Sciatic nerve (tissue), 2 donors: ENCODE measurements around the gene CXCR4. TPM values are rescaled to one million over a fixed set of nuclear protein-coding genes. Genes with fewer than 3 reads are reported as not detected.
"Not testable (repeated sequence)": the region's sequence is repeated elsewhere in the genome, so short reads cannot be mapped to it uniquely, and the experiment has no call there.

ENCODE experiments used
- ATAC-seq: fragments of 200-7000 bp; cut with Tn5 transposase; one replicate; pipeline ENCODE4 v1.9.1; 2020; ENCODE audit warnings: mild to moderate bottlenecking, moderate library complexity
- DNase-seq: peaks from one replicate; pipeline ENCODE4 v3.0.0-alpha.2; 2020; ENCODE audit warnings: low spot score
- intact Hi-C: fragments of 100-400 bp; cut with DNase I; formaldehyde crosslinking; loops from one replicate; pipeline ENCODE4 v1.14.2; 2022
- total RNA-seq: library from RNA; stranded (reverse); fragmentation: NEBNext Ultra II Directional; extraction: Animal tissue kit (Norgen Biotek cat#: 25700); gene quantifications from one replicate; pipeline ENCODE4 v1.2.1, GENCODE V29; 2021
- donor health status: DM: no; HTN: no; CAD: no.
- donor health status: DM: no; HTN: no; CAD: no.

The CXCR4 gene
- total RNA-seq, 1 donor from 2014 or later, result 39.8 TPM

- DNase-seq (no peak), ATAC-seq (no peak)
- intact Hi-C loops, result no loop called here
Observed at GRCh38 chr2:136086253-136087016, 31.5 kb downstream of the CXCR4 start.

- DNase-seq (no peak), ATAC-seq (no peak)
- intact Hi-C loops, result no loop called here
Observed at GRCh38 chr2:136085453-136086209, 32.3 kb downstream of the CXCR4 start.

- DNase-seq, result no peak
- intact Hi-C loops, result no loop called here
- no peak for ATAC-seq
Observed at GRCh38 chr2:136081582-136082210, 36.3 kb downstream of the CXCR4 start.

DNA sequence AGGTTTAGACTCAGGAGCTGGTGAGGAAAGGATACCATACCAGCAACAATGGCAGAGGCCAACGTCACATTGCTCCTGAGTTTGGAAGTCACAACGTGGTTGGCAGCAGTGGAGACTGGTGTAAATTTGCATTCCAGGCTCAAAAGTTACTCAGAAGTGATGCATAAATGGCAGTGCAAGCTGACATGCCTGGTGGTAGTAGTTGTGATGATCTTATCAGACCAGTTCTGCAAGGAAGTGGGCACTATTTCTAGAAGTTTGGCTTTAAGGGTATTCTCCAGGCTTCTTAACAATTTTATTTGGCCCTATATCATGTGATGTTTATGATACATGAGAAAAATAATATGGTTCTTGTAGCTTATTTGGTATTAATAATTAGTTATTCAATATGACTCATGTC, 37.8 kb downstream of the CXCR4 start:
- ATAC-seq, result no peak
- intact Hi-C loops, result no loop called here
- DNase-seq, result no peak

- DNase-seq, result no peak
- ATAC-seq, result no peak
- intact Hi-C loops, result no loop called here
Observed at GRCh38 chr2:136077107-136077506, 40.8 kb downstream of the CXCR4 start.

GRCh38 chr2:136075476-136075875, 42.5 kb downstream of the CXCR4 start:
- intact Hi-C loops, result no loop called here
- DNase-seq, result no peak
- no peak for ATAC-seq

DNA sequence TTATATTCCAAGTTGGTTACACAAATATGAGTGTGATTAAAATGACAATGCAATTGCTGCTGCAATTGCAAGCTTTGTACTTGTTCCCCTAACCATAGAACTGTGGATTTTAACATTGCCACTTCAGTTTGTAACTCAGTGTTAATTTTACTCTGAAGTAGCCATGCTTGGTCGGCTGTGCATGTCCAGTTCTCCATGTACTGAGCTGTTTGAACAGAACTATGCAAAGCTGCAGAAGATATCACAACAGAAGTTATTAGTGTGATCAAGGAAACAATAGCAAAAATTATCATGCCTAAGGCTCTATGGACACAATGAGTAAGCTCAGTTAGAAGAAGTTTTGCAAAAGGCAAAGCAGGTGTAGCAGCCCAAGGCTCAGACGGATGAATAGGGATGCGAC, 45.3 kb downstream of the CXCR4 start:
- ATAC-seq, result no peak
- intact Hi-C loops, result no loop called here
- no peak for DNase-seq

DNA sequence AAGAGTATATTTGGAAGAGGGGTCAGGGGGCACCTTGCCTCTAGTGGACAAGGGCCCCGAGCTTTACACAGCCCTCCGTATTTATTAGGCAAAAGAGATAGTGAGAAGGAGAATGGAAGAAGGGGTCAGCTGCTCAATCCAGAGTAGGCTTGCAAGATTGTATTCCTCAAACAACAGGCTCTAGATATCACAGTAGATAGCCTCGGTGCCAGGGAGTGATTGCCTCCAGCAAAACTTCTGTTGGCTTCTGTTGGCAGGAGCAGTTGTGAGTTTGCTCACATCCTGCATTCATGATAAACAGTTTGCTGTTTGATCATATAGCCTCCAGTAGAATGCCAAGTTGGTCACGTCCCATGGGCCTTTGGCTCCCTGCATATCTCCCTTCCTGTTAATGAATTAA, 46.1 kb downstream of the CXCR4 start:
- DNase-seq, intact Hi-C loops, ATAC-seq: not testable (repeated sequence)

DNA sequence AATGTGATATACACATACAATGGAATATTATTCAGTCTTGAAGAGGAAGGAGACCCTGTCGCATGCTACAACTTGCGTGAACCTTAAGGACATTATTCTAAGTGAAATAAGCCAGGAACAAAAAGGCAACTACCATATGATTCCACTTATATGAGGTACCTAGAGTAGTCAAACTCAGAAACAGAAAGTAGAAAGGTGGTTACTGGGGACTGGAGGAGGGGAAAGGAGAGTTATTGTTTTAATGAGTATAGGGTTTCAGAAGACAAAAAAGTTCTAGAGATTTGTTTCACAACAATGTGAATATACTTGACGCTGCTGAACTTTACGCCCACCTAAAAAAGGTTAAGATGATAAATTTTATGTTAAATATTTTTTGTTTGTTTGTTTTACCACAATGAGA, 47.0 kb downstream of the CXCR4 start:
- DNase-seq (no peak), ATAC-seq (no peak)
- intact Hi-C loops, result no loop called here

- DNase-seq (no peak), ATAC-seq (no peak)
- intact Hi-C loops, result no loop called here
Observed at GRCh38 chr2:136069773-136070172, 48.2 kb downstream of the CXCR4 start.

DNA sequence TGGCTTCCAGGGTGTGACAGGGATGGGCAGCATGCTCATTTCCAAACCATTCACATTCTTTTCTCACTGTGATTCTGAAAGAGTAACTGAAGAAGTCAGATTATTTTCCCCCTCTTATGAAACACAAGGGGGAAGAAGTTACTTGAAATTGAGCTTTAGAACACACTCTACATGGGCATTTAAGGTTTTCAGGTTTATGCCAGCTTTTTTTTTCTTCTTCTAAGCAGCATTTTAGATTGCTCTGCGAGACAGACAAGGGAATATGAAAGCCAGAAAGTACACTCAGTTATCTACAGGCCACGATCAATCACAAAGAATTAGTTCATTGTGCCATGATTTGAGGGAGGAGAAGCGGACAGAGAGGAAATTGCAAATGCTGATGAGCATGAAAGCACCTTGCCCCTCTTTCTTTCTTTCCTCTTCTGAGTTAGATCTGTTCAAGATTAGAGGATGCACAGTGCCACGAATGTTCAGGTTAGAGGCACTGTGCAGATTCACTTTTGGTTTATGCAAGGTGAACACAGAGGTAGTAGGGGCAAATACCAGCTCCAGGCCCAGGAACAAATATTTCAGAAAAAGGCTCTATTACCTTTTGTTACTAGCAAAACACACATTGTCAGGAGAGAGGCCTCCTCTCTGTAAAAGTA, 49.2 kb downstream of the CXCR4 start:
- DNase-seq (no peak), ATAC-seq (no peak)
- intact Hi-C loops, result no loop called here

- DNase-seq, result no peak
- intact Hi-C loops, result no loop called here
- no peak for ATAC-seq
Observed at GRCh38 chr2:136067897-136068580, 49.9 kb downstream of the CXCR4 start.

DNA sequence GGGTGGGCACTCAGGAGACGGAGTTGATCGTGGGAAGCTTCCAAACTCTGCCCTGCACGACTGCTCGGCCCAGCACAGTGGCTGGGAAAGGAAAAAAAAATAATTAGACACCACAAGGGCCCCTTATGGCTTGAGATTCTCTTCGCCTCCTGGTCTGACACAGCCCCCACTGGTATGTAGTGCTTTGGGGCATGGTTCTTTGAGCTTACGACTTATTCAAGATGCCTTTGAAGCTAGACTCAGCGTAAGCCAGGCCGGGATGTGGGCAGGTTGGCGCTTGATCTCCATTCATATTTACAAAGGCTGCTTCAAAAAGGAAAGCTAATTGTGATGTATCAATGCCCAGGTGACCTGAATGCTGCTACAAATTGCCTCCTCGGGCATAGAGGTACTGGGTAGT, 50.5 kb downstream of the CXCR4 start:
- ATAC-seq, result no peak
- no peak for DNase-seq
- intact Hi-C loops, result no loop called here

DNA sequence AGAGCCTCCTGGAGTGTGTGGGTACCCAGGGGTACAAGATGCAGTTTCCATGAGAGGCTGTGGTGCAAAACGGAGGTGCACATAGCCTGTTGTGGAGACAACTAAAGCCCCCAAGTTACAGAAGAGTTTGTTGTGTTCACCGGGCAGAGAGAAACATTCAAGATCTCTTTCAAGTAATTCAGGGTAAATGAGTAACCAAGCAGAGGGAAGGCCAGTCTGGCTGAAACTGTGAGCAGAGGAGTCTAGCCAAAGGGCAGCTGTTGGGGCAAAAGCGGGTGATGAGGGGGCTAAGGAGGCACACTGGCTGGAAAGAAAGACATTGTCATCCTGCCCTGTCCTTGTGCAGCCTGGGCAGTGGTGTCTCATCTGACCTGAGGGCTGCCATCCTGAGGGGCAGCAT, 52.0 kb downstream of the CXCR4 start:
- DNase-seq, result no peak
- ATAC-seq, result no peak
- intact Hi-C loops, result no loop called here

DNA sequence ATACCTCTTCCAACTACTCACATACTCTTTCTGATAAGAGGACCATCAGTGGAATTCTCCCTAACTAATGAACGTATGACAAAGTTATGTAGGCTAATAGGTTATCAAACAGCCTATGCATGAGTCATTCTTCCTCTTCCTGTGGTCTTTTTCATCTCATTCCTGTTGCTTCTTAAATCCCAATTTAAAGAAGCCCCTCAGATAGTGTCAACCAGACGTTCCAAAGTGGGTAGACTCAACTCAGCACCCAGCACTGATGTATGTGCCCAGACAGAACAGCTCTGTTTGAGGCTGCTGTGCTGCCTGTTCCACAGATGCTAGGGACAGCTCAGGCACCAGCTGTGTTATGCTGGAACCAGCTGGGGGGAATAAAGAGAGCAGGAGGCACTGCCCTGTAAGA, 52.6 kb downstream of the CXCR4 start:
- intact Hi-C loops, result no loop called here
- ATAC-seq, result no peak
- DNase-seq, result no peak
